Calu3 (cell line): ENCODE data around the gene GRIN1. TPM values are rescaled to one million over a fixed set of nuclear protein-coding genes. Genes with fewer than 3 reads are reported as not detected.

Experiments
- BruUV-seq: library from RNA; stranded (reverse); fragments of 400-500 nt; replicated peaks from 2 replicates; lab custom pipeline; 2021; lab: Mats Ljungman, UMichigan
- CTCF ChIA-PET: fragments of 300-600 bp; sonication (Branson Sonifier 250); formaldehyde crosslinking; loops from one replicate; lab custom pipeline; 2022; ENCODE audit warnings: antibody characterized with exemption; lab: Charles Lee
- DNase-seq: peaks from one replicate; pipeline ENCODE4 v3.0.0; 2022
- H3K27ac Mint-ChIP-seq: one replicate; pipeline ENCODE4 v1.8.0; 2022; ENCODE audit warnings: mixed read lengths; ENCODE audit not compliant: unreplicated experiment
- H3K27me3 Mint-ChIP-seq: one replicate; pipeline ENCODE4 v1.8.0; 2022; ENCODE audit warnings: mixed read lengths; ENCODE audit not compliant: unreplicated experiment
- H3K36me3 Mint-ChIP-seq: one replicate; pipeline ENCODE4 v1.8.0; 2022; ENCODE audit warnings: mild to moderate bottlenecking, moderate library complexity, mixed read lengths; ENCODE audit not compliant: insufficient read depth, unreplicated experiment
- H3K4me1 Mint-ChIP-seq: one replicate; pipeline ENCODE4 v1.8.0; 2022; ENCODE audit warnings: mild to moderate bottlenecking, low read depth, mixed read lengths; ENCODE audit not compliant: unreplicated experiment
- H3K4me3 Mint-ChIP-seq: one replicate; pipeline ENCODE4 v1.8.0; 2022; ENCODE audit warnings: mild to moderate bottlenecking, low read depth, moderate library complexity, mixed read lengths; ENCODE audit not compliant: unreplicated experiment
- H3K9me3 Mint-ChIP-seq: one replicate; pipeline ENCODE4 v1.8.0; 2022; ENCODE audit warnings: low read depth, mixed read lengths; ENCODE audit not compliant: unreplicated experiment
- CTCF ChIP-seq: fragments of 200-600 bp; IDR thresholded peaks from one replicate; pipeline ENCODE4 v1.8.0; 2022; ENCODE audit warnings: antibody characterized with exemption; ENCODE audit not compliant: unreplicated experiment
- intact Hi-C: fragments of 100-400 bp; cut with micrococcal nuclease; formaldehyde crosslinking; loops from one replicate; pipeline ENCODE4 v1.10.0; 2022; ENCODE audit not compliant: unreplicated experiment
- total RNA-seq: library from RNA; stranded (reverse); gene quantifications from 2 replicates; pipeline ENCODE4 v1.2.3, GENCODE V29; 2022

Gene GRIN1
- total RNA-seq, 1 experiment from 2014 or later = 0.54 TPM

- no peak for TF ChIP-seq CTCF
- Mint-ChIP-seq H3K27me3 (peaks cover 44% of the 10 kb centered on the region), H3K27ac (no peak overlapping the region), H3K4me1 (peaks cover 14% of the 10 kb centered on the region), H3K9me3 (no peaks in the 10 kb centered on the region), H3K4me3 (no peak overlapping the region), H3K36me3 (peaks cover 5% of the 10 kb centered on the region)
- CTCF ChIA-PET = interaction anchor here (0.6 to 0.7 kb wide), 2 partner anchors 28 to 434 kb away, joined by 3 to 5 read pairs; no protein-coding TSS in a partner anchor
- BruUV-seq = no TSS peak
- DNase-seq = no peak
- intact Hi-C loops = no loop called here
Measured at GRCh38 chr9:137156567-137157375, 17.8 kb downstream of the GRIN1 start.

- peaks cover 5% of the 10 kb centered on the region for H3K36me3 Mint-ChIP-seq
- CTCF ChIA-PET = no interaction called here
- no peak for DNase-seq
- BruUV-seq = no TSS peak
- intact Hi-C loops = no loop called here
- H3K27ac Mint-ChIP-seq = no peak overlapping the region
- no peak overlapping the region for H3K4me3 Mint-ChIP-seq
- no peak for TF ChIP-seq CTCF
- peaks cover 14% of the 10 kb centered on the region for H3K4me1 Mint-ChIP-seq
- H3K27me3 Mint-ChIP-seq = peaks cover 47% of the 10 kb centered on the region
- no peaks in the 10 kb centered on the region for H3K9me3 Mint-ChIP-seq
Measured at GRCh38 chr9:137157618-137158415, 18.9 kb downstream of the GRIN1 start.

DNA sequence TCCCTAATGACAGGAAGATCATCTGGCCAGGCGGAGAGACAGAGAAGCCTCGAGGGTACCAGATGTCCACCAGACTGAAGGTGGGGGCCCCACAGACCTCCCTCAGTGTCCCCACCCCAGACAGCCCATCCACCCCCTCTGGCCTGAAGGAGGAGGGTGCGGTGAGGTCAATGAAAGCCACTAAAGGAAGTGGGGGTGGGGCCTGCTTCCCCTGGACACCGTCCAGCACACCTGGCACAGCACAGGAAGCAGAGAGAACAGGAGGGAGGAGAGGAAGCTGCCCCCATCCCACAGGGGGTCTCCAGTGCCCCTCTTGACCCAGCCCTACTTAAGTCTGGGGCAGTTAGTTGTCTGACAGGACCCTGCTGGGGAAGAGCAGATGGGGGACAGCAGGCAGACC, 19.7 kb downstream of the GRIN1 start:
- intact Hi-C loops = no loop called here
- Mint-ChIP-seq H3K4me3 (no peak overlapping the region), H3K27me3 (peaks cover 55% of the 10 kb centered on the region), H3K36me3 (peaks cover 5% of the 10 kb centered on the region), H3K4me1 (peaks cover 14% of the 10 kb centered on the region), H3K27ac (no peak overlapping the region), H3K9me3 (no peaks in the 10 kb centered on the region)
- TF ChIP-seq CTCF = no peak
- DNase-seq = no peak
- CTCF ChIA-PET = no interaction called here
- BruUV-seq = no TSS peak

DNA sequence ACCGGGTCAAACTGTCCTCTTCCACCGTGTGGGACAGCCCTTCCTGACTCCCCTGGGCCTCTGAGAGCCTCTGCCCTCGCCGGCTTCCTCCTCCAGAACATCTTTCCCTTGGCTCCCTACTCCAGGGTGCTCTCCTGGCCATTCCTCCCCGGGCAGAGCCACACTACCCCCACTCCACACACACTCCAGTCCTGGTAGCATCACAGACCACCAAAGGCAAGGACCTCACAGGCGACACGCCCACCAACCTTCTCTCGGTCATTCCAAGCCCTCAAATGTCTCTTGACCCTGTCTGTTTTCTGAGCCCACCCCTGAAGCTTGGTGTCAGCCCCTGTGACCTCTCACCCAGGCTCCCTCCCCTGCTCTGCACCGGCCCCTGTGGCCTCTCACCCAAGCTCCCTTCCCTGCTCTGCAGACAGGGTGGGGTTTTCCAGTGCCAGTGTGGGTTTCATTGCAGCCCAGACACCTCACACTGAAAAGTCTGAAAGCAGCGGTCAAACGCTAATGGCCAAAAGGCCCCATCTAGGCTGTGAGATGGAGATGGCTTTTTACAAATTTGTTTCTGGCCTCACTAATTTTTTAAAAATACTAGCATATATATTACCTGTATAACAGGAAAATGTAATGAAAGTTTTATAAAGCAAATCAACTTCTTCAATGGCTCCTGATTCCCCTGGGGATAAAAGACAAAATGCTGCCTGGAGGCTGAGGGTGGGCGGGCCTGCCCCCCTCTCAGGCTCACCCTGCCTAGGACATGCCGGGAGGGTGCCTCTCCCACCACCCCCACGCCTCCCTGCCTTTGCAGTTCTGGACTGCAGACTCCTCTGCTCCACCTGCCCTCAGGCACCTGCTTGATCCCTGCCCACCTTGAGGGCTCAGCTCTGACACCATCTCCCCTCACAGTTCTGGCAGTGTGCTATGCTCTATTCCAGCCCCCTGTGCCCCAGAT, 20.4 kb downstream of the GRIN1 start:
- Mint-ChIP-seq H3K36me3 (peaks cover 5% of the 10 kb centered on the region), H3K4me1 (peaks cover 14% of the 10 kb centered on the region), H3K4me3 (no peak overlapping the region), H3K27ac (no peak overlapping the region), H3K27me3 (peaks cover 60% of the 10 kb centered on the region), H3K9me3 (no peaks in the 10 kb centered on the region)
- CTCF ChIA-PET = no interaction called here
- TF ChIP-seq CTCF = no peak
- intact Hi-C loops = no loop called here
- DNase-seq = no peak
- BruUV-seq = no TSS peak
